HG03045 (cell line): Measurements from ENCODE around the gene DCAF6.

Source experiments
- ATAC-seq: cut with Tn5 transposase; IDR thresholded peaks from one replicate; pipeline ENCODE4 v1.9.1; 2021; ENCODE audit warnings: mild to moderate bottlenecking, moderate library complexity; ENCODE audit not compliant: unreplicated experiment

Gene DCAF6

DNA sequence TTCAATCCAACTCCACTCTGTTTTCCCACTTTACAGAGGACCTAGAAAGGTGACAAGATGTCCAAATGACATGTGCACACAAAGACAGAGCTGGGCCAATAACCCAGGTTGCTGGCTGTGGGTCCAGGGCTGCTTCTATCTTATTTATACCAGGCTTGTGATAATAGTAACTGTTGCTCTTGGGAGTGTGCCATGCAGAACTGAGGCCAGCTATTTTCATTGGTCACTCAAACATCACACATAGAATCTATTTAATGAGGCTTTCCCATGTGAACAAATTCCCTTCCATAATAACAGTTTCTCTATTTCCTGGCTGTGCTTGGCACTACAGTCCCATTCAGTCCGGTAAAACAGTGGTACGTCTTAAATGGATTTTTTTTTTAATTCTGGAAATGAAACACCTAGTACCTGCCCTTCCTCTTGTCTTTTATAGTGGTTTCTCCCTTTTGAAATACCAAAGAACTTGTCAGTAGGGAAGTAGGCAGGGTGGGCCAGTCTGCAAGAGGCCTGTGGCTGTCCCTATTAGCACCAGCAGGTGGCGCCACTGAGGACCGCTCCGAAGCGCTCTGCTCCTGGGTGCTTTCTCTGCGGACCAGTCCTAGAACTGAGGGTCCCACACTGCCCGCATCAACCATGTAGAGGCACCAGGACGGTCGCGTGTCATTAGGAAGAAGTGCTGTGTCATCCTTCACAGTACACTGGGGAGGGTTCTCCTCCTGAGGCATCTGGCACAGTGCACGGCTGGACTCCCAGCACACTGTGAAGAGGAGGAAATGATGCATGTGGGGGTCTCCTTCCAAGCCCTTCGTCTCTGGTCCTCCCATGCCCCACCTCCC, 148.1 kb downstream of the DCAF6 start:
- ATAC-seq: no peak

DNA sequence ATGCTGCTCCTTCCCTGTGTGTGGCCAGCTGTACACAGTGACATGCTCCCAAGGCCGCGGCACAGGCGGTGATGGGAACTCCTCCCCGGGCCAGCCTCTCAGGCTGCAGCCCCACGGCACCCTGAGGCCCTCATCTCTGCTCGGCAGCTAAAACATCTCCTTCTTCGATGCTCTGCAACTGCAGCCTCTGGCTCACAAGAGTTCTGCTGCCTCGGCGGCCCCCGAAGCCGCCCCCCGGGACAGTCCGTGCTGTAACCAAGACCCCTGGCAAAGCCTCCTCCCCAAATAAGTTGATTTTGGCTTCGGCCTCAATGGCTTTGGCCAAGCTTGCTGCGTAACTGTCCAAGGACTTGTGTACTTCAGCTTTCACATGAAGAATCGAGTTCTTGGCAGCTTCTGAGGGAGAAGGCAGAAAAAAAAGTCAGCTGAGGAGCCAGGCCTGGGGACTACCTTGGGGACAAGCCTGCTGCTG, 149.0 kb downstream of the DCAF6 start:
- ATAC-seq: no peak

DNA sequence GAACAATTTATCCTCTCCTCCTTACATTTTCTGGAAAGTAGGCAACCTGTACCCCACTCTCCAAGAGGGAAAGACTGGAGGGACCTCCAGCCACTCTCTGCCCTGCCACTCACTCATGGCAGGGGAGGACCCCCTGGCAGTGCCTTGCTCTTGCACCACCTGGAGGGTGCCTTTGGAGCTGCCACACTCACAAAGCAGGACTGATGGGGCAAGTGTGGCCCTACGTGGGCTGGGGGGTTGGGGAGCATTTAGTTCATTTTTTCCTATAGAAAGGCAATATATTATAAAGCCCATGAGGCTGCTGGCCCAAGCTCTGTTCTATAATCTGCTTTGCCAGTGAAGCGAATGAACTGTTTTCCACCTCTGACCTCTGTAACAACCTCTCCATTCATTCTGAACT, 150.0 kb downstream of the DCAF6 start:
- no peak for ATAC-seq

DNA sequence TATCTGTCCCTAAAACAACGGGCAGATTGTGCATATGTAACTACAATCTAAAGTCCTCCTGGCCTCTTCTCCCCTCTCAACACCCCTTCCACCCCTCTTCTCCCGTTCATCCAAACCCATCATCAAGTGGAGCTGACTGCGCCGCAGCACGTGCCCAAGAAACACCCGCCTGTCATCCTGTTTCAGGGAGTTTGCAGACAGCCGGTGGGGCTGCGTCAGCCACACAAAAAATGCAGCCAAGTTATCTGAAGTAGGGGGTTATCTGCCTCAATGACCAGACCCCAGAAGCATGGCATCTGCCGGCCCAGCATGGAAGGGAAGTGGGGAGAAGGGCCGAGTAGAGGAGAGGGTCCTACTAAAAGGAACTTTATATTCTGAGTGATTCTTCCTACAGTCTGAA, 151.2 kb downstream of the DCAF6 start:
- no peak for ATAC-seq

DNA sequence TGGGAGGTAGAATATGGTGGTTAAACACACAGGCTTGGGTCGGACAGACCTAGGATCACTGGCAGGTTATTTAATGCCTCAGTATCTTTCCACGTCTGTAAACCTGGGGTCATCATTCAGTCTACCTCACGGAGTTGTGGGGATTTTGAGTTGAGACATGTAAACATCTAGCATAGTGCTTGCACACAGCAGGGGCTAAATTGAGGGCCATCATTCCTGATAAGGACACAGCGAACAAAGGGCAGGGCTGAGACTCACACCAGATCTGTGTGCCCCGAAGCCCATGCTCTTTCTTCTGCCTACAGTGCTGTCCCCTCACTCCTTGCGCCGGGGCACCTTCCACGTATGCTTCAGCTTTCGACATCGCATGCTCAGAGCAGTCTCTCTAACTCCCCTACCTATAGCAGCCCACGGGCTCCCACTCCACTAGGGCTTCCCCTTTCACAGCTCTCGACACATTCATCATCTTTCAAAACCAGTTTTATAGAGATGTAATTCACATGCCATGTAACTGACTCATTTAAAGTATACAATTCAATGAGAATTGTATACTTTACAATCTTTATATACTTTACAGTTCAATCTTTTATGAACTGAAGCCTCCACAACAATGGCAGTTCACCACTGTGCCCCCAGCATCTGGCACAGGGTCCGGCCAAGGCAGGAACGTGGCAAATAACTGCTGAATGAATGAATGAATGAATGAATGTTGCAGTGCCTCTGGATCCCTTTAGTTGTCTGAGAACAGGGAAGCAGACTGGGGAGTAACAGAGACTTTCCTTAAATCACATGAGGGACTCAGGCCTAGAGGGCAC, 152.2 kb downstream of the DCAF6 start:
- no peak for ATAC-seq

DNA sequence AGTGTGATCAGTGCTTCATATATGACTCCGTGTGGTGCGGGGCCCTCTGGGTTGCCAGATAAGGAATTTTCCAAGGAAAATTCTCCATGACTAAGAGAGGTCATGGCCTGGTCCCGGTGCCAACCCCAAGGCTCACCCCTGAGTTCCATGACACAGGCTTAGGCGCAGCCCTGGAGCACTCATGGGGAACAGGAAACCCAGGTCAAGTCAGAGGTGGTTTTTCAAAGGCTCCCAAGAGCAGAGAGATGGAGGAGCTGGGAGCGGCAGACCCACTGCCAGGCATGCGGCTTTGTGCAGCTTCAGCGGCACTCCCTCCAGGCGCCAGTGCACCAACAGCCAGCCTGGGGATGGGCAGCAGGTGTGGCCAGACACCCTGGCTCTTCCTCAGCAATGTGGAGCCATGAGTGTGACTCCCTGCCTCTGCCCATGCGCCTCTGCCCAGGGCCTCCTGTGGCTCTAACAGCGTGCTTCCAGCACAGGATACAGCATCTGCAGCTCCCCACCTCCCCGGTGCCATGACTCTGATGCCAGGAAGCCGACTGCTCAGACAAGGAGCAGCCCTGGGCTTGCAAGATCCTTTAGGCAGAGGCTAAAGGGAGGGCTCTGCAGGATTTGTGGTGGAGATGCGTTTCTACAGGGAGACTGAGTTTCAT, 153.0 kb downstream of the DCAF6 start:
- ATAC-seq: no peak

DNA sequence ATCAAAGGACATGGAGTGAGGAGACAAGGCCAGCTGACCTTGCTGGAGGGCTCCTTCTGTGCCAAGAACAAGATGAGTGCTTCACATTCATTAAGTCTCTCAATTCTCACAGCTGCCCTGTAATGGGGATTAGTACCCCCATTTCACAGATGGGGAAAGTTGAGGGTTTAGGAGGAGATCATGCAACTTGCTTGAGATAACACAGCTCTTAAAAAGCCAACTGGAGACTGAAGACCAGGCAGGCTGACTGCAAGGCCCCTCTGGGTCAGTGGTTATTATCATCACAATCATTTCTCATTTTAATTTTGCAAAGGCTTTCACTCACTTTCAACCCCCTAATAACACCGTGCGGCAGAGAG, 153.5 kb downstream of the DCAF6 start:
- no peak for ATAC-seq

DNA sequence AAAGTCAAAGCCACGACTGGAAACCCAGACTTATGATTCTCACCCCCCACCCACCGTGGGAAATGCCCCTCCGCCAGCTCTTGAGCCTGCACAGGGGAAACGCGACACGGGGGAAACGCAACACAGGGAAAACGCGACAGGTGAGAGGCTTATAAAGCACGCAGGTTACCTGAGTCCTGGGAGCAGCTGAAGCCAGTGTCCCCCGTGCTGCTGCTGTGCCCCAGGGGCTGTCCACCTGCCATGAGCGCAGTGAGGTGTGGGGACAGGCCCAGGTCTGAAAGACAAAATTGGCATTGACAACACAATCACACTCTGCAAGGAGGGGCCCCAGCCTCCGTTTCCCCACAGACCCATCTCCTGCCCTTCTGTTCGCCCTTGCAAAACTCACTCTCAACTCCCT, 153.9 kb downstream of the DCAF6 start:
- ATAC-seq: no peak

DNA sequence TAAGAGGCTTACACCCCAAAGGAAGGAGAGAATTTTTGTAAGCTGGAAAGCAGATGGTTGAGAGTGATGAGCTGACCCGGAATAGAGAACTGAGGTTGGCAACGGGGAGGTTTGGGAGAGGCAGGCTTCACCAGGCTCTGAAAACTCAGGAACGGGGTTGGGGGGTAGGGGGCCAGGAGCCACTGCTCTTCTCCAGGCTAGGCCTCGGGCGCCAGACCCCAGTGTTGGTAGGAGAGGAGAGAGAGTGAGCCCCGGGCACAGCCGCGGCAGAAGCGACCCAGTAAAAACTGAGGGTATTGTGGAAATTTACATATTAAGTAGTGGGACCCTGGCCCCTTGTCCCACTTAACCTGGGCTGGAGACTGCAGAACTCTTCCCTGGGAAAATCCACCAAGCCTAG, 154.6 kb downstream of the DCAF6 start:
- no peak for ATAC-seq

DNA sequence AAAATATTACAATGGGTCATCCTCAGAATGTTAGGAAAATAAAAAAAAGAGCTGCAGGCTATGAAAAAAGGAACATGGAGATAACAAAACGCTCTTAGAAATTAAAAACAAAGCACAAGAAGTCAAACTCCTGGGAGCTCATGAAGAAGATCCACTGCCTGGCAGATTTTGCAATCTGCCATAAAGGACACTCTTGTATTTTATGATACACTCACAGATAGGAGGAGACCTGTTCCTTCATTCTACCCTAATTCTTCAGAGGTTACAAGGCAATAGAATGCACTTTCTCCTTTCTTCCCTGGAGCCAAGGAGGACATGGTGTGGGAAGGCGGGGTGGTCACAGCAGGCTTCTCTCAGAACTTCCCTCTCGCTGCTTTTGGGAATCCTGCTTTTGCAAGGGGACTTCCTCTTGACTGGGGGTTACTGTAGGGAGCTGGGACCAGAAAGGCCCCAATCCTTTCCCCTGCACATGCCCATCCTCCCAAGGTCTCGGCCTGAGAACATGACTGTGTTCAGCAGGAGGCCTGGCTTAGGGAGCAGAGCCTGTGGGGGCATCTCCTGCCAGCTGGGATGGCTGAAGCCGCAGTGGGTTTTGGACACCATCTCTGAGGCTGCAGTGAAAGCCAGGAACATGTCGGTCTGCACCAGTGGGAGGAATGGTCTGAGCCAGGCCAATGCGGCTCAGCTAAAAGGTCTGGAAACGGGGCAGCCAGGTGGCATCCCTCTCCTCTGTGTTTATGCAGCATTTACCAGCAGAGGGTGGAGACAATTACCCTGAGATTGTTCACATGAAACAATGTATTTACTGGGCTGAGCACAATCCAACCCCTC, 155.5 kb downstream of the DCAF6 start:
- ATAC-seq: no peak

DNA sequence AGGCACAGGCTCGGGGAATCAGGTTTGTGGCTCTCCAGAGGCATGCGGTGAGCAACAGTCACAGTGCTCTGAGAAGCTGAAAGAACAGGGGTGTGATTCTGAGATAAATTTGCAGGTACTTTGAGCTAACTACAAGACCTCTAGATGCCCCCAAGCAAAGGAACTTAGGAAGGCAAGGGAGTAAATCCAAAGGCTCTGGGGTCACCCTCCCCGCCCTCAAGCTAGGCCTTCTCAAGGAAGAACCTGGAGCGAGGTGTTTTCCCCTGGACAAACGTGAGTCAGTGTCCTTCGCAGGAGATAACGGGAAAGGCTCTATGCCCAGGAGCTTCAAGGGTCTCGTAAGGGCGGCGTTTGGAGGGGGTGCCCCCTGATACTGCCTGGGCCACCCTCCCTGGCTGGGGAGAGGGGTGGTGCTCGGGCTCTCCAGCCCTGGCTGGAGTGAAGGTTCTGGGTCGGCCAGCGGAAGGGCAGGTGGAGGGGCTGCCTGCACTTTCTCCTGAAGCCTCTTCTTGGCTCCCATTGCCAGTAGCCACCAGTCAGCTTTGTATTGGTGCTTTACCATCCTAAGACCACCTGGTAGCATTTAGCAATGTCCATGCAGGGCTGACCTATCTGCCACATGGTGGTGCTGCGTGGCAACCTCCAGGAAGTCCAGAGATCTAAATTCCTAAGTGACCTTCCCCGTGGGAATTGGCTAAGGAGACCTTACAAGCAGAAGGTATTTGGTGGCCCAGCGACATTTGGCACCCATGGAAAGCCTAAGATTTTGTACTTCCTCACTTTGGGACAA, 156.3 kb downstream of the DCAF6 start:
- no peak for ATAC-seq

DNA sequence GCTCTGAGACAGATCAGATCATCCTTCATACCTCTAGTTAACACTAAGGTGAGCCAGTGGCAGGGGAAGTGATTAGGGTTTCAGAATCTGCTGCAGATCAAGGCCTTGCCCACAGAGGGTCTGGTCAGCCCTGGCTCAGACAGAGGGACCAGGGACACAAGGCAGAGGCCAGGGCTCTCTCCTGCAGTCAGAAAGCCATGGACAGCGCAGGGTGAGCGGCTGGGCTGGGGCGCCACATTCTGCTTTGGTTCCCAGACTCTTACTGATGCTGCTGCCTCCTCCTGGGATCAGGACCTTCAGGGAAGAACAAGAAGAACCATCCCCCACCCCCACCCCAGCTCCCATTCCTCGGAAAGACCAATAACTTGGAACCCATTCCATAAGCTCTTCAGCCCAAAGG, 157.1 kb downstream of the DCAF6 start:
- ATAC-seq: no peak

DNA sequence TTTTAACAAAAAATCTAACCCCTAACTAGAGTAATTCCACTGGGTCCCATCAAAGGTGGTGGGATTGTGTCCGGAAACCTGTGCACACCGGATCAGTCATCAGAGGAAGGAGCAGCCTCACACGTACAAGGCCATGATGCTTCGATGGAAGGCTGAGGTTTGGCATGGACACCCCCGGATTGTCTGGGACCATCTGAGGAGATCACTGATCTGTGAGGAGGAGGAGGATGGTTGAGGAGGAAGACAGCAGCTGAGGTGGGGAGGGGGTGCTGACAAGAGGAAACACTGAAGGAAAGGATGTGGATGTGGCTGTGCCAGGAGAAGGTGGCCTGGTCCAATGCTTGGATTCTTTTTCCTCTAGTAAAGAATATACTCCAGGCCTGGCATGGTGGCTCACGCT, 159.0 kb downstream of the DCAF6 start:
- no peak for ATAC-seq

DNA sequence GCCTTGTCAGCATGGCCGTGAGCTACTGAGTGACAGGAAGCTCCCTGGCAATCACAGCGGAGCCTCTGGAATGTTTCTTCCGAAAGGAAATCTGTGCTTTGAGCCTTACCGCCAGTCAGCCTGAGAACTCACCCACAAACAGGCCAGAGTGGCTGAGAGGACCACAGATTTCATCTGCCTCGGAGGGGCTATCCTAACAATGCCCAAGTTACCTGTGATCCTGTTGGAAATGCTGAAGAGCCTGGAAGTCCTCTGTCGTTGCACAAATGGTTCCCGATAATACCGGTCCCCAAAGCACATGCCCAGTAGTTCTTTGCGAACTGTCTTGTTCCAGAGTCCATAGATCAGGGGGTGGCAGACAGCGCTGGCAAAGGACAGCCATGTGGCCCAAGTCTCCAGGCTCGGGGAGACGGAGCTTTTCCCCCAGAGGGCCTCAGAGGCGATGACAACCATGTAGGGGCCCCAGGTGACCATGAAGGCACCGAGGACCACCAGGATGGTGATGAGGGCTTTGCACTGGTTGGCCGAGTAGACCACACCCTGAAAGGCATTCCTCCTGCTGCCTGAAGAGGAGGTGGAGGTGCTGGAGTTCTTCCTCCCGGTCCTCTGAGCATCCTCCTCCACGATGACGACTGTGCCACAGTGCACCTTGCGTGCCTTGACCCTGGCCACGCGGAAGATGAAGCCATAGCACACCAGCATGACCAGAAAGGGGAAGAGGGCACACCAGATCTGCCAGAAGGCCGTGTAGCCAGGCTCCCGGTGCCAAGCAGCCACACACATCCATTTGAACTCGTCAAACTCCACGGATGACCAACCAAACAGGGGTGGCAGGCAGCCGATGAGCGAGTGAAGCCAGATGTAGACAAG, 160.0 kb downstream of the DCAF6 start:
- no peak for ATAC-seq

DNA sequence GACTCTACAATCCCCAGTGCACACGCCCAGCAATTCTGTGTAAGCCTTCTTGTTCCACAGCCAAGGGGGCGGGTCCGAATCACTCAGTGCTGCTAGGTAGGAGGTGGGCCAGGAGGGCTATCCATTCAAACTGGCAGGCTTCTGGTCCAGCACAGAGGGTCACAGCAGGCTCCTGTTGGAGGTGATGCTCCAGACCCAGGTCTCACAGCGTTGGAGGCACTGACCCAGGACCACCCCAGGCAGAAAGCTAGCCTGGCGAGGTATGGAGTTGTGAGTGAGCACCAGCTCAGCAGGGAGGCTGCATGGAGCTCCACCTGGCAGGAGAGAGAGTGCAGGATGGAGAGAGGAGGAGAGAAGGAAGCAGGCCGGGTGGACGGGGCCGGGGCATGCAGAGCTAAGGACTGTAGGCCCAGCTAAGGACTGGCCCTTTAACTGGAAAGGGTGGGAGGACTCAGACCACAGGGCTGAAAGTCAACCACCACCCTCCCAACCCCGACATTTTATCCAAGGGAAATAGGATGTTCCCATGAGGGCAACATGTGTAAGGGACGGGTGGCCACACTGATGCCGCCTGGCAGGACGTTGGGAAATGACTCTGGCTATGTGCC, 161.5 kb downstream of the DCAF6 start:
- no peak for ATAC-seq

DNA sequence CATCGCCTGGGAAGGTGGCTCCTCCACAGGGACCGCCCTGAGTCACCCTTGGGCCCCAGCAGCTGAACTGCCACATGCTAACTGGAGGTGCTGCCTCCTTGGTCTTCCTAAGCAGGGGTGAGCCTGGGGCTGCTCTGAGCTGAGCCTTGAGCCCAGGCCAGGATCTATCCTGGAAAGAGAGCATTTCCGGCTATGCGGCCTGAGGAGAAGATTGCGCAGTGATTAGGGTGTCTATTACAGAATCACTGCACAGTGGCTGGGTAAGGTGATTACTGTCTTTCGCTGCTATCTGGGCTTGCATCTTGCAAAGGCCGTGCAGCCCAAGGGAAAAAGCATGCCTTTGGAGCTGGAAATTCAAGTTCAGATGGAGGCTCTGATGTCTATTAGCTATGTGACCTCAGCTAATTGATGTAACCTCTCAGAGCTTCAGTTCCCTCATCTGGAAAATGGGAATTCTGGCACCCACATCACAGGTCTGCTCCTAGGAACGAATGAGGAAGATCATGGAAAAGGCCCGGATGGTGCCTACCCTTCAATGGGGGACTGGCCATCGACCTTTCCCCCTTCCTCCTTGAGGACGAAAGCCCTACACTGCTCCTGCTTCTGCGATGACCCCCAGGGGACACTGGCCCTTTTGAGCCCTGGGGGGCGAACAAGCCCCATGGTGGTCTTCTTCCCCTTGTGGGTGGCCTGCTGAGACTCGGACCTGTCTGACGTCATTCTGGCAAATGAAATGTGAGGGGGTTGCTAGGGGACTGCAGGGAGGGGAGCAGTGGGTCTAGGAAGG, 162.2 kb downstream of the DCAF6 start:
- ATAC-seq: no peak

DNA sequence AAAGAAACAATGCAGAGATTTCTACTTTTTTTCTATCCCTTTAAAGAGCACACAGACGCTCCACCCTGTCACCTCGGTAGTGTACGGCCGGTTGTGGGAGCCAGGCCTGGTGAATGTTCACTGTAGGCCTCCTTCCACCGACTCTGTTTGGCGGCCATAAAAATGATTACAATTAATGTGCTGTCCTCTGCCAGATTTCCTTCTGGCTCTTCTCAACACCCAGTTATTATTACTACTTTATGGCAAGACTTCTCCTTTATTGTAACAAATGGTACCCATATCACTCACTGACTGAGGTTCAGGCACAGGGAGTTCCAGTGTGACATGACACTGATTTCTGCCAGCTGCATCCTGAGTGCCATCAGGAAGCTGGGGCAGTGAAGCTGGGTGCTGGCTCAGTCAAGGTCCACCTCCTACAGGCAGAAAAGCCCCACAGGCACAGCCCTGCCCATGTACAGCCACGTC, 162.9 kb downstream of the DCAF6 start:
- no peak for ATAC-seq
